Measurements from ENCODE around the gene ASB14.

ASB14 gene

DNA sequence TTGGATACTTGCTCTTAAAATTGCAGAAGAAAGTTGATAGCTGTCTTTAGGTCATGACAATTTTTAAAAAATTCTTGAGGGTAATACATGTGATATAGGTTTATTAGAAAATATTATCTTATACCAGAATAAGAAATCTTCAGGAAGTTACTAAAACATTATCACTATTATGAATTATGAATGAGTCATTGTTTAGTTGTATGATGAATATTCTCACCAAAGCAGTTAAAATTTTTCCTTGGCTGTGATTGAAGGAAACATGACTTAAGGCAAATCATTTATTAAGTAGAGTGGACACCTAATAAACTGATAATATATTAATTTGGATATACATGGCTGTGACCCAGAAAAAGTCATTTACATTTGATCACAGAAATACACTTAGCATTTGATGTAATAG is 34.8 kb downstream of the ASB14 start:
- no peak for DNase-seq

DNA sequence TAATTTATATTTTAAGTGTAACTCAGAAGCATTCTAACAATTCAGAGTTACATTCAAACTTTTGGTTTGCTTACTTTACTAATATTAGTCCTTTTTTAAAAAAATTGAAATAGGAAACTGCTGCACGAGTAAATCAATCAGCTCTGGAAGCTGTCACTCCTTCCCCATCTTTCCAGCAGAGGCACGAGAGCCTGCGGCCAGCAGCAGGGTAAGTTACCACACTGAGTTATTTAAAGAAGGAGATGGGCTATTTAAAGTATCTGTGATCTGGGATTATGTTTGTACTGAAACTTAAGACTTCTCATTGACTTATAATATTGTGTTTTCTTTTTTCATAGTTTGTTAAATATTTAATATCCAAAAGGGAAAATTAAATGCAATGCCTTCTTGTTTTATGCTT is 35.6 kb downstream of the ASB14 start:
- DNase-seq = no peak

DNA sequence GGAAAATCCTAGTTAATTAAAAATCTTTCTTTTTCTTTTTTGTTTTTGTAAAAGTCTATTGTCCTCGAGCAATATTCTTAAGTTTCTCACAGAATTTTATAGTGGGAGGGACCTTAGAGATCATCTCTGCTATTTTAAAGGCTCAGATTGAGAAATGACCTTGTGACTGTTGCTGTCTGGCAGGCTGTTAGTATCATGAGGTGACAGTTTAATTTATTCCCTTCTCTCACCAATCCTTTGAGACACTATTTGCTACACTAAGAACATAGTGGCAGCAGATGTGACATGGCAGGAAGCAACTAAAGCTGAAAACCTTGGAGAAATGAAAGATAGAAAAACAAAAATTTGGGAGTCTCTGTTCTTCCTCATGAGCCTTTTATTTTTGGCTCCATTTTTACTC is 40.1 kb downstream of the ASB14 start:
- DNase-seq = no peak

DNA sequence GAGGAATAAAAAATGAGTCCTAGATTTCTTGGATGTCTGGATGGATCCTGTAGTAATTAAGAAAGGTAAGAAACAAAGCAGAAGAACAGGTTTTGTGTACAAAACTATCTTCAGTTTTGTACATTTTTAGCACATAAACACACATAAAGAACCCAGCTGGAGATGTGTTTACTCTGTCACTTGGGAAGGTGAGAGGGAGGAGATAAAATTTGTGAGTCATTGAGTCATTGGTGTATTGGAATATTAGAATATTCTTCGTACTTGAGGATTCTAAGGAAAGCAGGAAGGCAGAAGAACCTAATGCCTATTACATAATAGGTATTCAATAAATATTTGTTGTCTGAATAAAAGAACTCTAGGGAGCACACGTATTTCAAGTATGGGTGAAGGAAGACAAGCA is 47.5 kb downstream of the ASB14 start:
- no peak for DNase-seq

DNA sequence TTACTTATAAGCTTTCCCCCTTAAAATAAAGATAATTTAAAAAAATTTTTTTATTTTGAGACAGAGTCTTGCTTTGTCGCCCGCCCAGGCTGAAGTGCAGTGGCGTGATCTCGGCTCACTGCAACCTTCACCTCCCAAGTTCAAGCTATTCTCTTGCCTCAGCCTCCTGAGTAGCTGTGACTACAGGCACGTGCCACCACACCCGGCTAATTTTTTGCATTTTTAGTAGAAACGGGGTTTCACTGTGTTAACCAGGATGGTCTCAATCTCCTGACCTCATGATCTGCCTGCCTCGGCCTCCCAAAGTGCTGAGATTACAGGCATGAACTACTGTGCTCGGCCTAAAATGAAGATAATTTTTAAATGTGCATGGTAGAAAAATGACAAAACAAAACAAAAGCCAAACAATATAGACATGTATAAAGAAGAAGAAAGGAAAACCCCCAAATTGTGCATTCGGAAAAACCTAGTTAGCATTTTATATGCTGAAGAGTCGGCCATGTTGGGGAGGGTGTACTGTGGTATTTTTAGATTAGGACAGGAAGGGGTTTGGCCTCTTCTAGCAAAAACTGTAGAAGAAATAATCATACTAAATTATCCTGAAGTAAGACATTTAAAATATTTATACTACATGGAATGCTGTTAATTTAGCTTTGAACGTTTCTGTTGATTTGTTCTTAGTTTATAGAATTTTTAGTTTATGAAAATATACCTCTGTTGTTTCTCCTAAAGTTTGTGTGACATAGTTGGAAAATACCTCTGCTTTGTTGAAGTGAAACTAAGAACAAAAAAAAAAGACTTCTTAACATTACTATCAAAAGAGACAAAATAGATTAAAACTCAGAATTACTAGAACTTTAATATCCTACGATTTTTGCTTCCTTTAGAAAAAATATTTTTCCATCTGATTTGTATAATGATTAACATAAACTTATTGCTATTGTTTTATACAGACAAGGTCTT is 57.6 kb downstream of the ASB14 start:
- no peak for DNase-seq

DNA sequence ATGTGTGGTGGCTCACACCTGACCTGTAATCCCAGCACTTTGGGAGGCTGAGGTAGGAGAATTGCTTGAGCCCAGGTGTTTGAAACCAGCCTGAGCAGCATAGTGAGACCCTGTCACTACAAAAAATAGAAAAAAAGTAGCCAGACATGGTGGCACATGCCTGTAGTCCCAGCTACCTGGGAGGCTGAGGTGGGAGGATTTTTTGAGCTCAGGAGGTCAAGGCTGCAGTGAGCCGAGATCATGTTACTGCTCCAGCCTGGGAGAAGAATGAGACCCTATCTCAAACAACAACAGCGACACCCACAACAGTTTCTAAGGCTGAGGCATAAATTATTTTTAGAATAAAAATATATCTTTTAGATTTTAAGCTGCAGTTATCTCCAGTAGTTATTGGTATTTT is 58.7 kb downstream of the ASB14 start:
- DNase-seq = no peak

DNA sequence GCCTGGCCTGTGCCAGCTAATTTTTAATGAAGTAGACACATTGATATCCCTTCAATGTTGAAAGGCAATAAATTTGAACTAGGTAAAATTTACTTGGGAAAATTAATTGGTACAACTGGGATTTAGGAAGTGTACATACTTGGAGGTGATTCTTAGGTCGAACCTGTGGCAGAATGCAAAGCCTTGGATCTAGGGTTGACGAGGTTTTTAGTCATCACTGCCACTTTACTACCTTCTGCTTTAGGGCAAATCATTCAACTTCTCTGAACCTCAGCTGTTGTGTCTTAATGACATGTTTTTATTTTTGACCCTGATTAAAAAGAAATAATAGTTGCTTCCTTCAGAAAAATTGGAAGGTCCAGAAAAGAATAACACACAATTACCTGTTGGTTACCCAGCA is 62.5 kb downstream of the ASB14 start:
- DNase-seq = no peak

DNA sequence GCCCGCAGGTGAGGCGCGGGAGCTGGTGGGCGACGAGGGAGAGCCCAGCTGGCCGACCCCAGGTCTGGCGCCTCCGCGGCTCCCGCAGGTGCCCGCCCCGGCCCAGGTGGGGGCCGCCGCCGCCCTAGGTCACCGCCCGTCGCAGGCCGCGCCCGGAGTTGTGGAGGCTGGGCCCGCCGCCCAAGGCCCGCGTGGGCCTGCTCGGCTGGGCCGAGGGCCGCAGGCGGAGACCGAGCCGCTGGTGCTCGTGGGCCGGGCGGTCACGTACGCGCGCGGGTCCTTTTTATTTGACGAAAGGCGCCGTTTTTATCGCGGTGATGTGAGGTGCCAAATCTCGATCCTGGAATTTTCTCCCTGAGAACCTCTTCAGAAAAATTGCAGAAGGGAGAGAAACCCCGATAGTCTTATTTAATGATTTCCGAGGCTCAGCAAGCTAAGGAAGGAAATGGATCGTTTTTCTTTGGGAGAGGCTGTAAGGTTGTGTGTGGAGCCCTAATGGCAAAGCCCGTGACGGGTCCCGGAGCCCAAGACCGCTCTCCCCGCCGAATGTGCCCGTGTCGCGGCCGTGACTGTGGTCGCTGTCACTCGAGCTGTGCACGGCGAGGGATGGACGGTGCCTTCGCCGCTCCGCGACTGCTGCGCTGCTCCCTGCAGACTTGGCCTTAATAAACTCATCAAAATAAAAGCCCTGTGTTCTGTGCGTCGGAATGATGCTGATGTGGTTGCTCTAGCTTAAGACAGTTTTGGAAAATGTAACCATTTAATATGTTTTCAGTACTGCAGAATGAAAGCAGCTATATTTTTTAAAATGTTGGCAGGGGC is 64.3 kb downstream of the ASB14 start:
- DNase-seq = peak; percentile 58

DNA sequence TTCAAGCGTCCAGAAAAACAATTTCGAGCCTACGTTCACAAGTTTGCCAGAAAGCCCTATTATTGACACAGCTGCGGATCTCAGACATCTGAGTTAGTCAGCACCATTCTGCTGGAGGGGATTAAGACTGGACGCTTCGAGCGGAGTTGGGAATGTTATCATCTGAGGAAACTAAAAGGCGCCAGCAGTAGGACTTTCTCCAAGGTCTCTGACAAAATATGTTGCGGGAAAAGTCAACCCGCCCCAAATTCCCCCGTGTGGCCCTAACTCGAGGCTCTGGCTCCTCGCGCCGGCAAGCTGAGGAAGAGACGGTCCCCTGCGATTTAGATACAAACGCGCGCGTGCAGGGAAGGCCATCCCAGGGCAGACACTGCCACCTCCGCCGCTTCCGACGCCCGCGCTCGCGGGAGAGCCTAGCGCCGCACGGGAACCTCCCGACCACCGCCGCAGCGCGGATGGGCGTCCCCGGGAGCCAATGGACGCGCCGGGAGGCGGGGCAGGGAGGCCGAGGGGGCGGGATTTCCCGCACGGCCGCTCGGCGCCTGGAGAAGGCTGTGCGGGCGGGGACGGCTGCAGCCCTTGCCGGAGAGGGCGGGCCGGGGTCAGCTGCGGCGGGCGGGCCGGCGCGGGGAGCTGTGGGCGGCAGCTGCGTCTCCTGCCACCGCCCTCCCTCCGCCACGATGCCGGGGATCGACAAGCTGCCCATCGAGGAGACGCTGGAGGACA is 65.1 kb downstream of the ASB14 start, which contains the start of gene APPL1:
Gene APPL1 (plus strand): TSS at position 526 of the 726 bp plus-strand sequence. CDS start 155 bp downstream, at position 681.
- DNase-seq = peak; percentile 93

DNA sequence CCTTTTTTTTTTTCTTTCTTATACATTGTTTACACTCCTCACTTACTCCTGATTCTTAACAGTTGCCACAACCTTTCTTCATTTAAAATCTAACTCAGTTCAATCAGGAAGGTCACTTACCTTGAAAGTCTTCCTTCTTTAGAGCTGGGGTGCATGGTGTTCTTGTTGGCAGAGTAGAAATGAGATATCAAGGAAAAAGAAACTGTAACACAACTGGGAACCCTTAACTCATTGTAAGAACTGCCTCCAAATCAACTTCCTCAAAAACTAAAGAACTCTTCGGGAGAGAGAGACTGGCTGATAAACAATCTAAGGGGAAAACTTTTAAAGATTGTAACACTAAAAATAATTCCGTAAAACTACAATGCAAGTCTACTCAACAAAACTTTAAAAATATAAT is 66.3 kb downstream of the ASB14 start:
- no peak for DNase-seq

DNA sequence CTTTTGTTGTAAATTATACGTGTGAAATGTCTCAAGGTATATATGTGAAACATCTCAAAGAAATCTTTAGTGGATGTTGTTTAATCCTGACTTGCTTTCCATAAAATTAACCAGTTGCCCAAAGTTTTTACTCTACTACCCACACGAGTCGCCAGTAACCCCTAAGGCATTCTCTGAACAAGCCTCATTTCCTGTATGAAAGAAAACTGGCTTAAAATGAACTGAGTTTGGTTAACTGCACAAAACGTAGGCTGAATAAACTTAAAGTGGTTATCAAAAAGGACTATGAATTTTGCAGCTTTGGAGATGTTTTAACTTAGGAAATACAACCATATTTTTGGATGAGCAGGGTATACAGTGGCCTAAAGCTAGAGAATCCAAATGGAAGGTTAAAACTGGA is 67.6 kb downstream of the ASB14 start:
- no peak for DNase-seq

DNA sequence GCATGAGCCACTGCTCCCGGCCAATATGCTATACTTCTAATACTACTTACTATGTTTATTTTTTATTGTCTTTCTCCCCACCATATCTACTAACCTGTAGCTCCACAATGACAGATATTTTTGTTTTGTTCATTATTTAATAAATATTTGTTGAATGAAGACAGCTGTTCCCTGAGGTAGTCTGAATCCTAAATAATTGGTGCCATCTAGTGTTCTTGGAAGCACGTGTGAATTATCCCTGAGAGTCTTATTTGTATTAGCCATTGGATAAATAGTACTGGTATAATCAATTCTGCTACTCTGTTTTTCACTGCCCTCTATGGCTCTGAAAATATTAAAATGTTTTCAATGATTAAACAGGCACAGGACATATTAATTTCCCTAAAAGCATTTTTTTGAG is 70.6 kb downstream of the ASB14 start:
- no peak for DNase-seq
